ENCODE results near the gene ULBP1.
"Not testable (repeated sequence)": the region's sequence is repeated elsewhere in the genome, so short reads cannot be mapped to it uniquely, and the experiment has no call there.

Gene ULBP1

GRCh38 chr6:149990661-149991471, 27.1 kb downstream of the ULBP1 start:
- peak; percentile 78 for ATAC-seq
- Mint-ChIP-seq H3K27me3 (peaks cover 92% of the 10 kb centered on the region), H3K27ac (no peak overlapping the region), H3K4me1 (peaks cover 29% of the 10 kb centered on the region), H3K36me3 (peaks cover 6% of the 10 kb centered on the region), H3K4me3 (peak overlapping the region; percentile 73), H3K9me3 (peaks cover 6% of the 10 kb centered on the region)

- not testable (repeated sequence) for H3K27ac Mint-ChIP-seq, H3K9me3 Mint-ChIP-seq
- peak overlapping the region; percentile 73 for H3K4me3 Mint-ChIP-seq
Observed at GRCh38 chr6:149991472-149991795, 27.7 kb downstream of the ULBP1 start.

GRCh38 chr6:149991838-149992237, 28.1 kb downstream of the ULBP1 start:
- ATAC-seq: no peak
- Mint-ChIP-seq H3K27me3 (peaks cover 90% of the 10 kb centered on the region), H3K36me3 (peaks cover 6% of the 10 kb centered on the region), H3K4me1 (peaks cover 29% of the 10 kb centered on the region), H3K27ac (no peak overlapping the region), H3K9me3 (peaks cover 6% of the 10 kb centered on the region), H3K4me3 (no peak overlapping the region)

More at GRCh38 chr6:149991472-149991795, 27.7 kb downstream of the ULBP1 start:
- H3K36me3 Mint-ChIP-seq: not testable (repeated sequence)
- peaks cover 92% of the 10 kb centered on the region for H3K27me3 Mint-ChIP-seq
- peak; percentile 82 for ATAC-seq
- H3K4me1 Mint-ChIP-seq: peaks cover 29% of the 10 kb centered on the region

DNA sequence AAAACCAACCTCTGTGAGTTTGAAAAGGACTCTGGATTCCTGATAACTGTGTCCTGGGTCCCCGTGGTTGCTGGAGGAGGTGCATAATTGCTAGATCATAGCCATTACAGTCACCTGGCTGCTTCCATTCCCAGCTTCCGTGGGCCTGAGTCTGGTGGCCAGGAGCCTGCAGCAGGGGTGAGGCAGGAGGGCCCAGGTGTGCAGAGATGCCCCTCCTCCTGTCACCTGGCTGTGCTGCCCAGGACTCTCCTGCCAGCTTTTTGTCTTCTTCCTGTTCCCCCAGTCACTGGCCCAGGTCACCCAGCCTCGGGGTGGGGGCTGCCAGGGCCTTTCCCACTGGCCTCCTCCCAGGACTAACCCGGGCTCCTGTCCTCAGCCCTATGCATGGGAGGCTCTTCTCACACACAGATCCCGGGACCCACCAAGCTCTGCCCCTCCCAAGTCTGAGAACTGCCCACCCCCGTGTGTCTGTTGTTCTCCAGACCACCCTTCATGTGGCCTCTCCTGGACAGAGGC, 31.6 kb downstream of the ULBP1 start:
- no peak overlapping the region for H3K27ac Mint-ChIP-seq
- no peaks in the 10 kb centered on the region for H3K9me3 Mint-ChIP-seq
- no peak overlapping the region for H3K4me3 Mint-ChIP-seq
- H3K36me3 Mint-ChIP-seq: peaks cover 5% of the 10 kb centered on the region
- peaks cover 20% of the 10 kb centered on the region for H3K4me1 Mint-ChIP-seq
- H3K27me3 Mint-ChIP-seq: peaks cover 59% of the 10 kb centered on the region
- ATAC-seq: no peak

DNA sequence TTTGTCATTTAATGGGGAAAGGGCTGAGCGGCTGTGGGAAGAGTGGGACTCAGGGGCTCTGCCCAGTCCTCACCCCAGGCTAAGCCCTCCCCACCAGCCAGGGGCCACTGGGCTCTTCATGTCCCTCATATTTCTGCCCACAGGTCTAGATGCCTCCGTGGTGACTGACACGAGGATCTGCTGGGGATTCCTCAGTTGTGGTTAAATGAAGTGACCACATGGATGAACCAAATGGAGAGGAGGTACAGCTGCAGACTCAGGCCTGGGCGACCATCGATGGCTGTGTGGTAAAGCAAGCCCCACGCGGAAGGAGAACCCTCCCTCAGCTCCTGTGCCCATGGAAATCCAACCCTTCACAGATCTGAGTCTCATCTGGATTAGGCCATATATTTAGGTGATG, 32.2 kb downstream of the ULBP1 start:
- no peak for ATAC-seq
- no peak overlapping the region for H3K4me3 Mint-ChIP-seq
- H3K27ac Mint-ChIP-seq: no peak overlapping the region
- H3K4me1 Mint-ChIP-seq: peaks cover 20% of the 10 kb centered on the region
- peaks cover 52% of the 10 kb centered on the region for H3K27me3 Mint-ChIP-seq
- peaks cover 5% of the 10 kb centered on the region for H3K36me3 Mint-ChIP-seq
- no peaks in the 10 kb centered on the region for H3K9me3 Mint-ChIP-seq

- Mint-ChIP-seq H3K4me1 (peaks cover 36% of the 10 kb centered on the region), H3K27ac (no peak overlapping the region), H3K9me3 (no peaks in the 10 kb centered on the region), H3K27me3 (peaks cover 20% of the 10 kb centered on the region), H3K4me3 (no peak overlapping the region), H3K36me3 (peaks cover 16% of the 10 kb centered on the region)
- no peak for ATAC-seq
Observed at GRCh38 chr6:149999636-150000035, 35.9 kb downstream of the ULBP1 start.

DNA sequence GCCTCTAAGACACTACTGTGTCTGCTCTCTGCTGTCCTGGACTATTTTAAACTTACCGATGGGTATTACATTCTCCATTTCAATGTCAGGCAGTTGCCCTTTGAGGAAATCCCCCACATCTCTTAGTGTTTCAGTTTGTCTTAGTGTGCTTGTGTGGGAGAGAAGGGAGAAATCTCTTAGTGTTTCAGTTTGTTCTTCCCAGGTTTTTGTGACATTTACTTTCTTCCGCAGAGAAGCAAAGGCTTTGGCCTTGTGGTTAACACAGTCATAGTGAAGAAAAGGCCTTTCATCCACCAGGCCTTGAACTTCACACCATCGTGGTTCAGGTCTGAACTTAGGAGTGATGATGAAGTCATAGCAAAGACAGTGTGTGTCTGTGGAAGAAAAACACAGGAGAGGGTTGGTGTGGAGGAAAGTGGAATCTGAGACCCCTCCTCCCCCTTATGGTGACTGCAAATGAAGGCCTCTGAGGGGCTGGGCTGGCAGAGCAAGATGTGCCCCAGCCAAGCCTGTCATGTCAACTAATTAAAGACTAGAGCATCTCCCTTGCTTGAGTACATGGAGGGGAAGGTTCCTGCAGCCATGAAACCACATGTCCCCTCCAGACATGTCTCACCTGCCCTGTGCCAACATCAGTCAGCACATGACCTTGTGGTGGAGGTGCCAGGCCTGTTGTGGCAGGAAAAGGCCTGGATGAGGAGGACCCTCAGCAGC, 37.7 kb downstream of the ULBP1 start:
- Mint-ChIP-seq H3K4me3 (peak overlapping the region; percentile 40), H3K4me1 (peaks cover 50% of the 10 kb centered on the region), H3K27me3 (peaks cover 2% of the 10 kb centered on the region), H3K36me3 (peaks cover 16% of the 10 kb centered on the region), H3K27ac (peak overlapping the region; percentile 42), H3K9me3 (no peaks in the 10 kb centered on the region)
- ATAC-seq: peak; percentile 42

DNA sequence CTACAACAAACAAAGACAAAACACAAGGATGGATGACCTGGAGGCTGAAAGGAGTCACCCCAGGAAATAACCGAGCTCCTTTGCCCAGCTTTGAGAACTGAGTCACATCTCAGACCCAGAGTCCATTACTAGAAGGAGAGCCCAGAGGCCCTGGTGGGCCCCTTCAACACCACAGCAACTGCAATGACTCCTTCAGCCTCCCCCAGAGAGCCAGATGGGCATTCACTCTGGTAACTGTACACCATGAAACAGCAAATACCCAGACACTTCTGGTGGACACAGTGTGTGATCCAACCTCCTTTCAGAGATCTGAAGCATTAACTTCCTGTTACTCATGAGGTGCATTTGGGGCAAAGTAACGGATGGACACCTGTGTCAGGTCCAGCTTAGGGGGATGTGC, 39.0 kb downstream of the ULBP1 start:
- H3K9me3 Mint-ChIP-seq: no peaks in the 10 kb centered on the region
- ATAC-seq: no peak
- no peak overlapping the region for H3K4me3 Mint-ChIP-seq
- peaks cover 57% of the 10 kb centered on the region for H3K4me1 Mint-ChIP-seq
- no peak overlapping the region for H3K27ac Mint-ChIP-seq
- peaks cover 16% of the 10 kb centered on the region for H3K36me3 Mint-ChIP-seq
- no peaks in the 10 kb centered on the region for H3K27me3 Mint-ChIP-seq

- H3K27ac Mint-ChIP-seq: peak overlapping the region; percentile 86
- not testable (repeated sequence) for H3K9me3 Mint-ChIP-seq, H3K27me3 Mint-ChIP-seq, ATAC-seq
- H3K36me3 Mint-ChIP-seq: peaks cover 16% of the 10 kb centered on the region
- peaks cover 63% of the 10 kb centered on the region for H3K4me1 Mint-ChIP-seq
- peak overlapping the region; percentile 89 for H3K4me3 Mint-ChIP-seq
Observed at GRCh38 chr6:150003599-150003998, 39.9 kb downstream of the ULBP1 start.

GRCh38 chr6:150004101-150004782, 40.5 kb downstream of the ULBP1 start:
- peaks cover 66% of the 10 kb centered on the region for H3K4me1 Mint-ChIP-seq
- peak overlapping the region; percentile 89 for H3K4me3 Mint-ChIP-seq
- H3K27ac Mint-ChIP-seq: peak overlapping the region; percentile 86
- H3K9me3 Mint-ChIP-seq: no peaks in the 10 kb centered on the region
- H3K36me3 Mint-ChIP-seq: peaks cover 16% of the 10 kb centered on the region
- H3K27me3 Mint-ChIP-seq: peaks cover 13% of the 10 kb centered on the region
- ATAC-seq: peak; percentile 81

DNA sequence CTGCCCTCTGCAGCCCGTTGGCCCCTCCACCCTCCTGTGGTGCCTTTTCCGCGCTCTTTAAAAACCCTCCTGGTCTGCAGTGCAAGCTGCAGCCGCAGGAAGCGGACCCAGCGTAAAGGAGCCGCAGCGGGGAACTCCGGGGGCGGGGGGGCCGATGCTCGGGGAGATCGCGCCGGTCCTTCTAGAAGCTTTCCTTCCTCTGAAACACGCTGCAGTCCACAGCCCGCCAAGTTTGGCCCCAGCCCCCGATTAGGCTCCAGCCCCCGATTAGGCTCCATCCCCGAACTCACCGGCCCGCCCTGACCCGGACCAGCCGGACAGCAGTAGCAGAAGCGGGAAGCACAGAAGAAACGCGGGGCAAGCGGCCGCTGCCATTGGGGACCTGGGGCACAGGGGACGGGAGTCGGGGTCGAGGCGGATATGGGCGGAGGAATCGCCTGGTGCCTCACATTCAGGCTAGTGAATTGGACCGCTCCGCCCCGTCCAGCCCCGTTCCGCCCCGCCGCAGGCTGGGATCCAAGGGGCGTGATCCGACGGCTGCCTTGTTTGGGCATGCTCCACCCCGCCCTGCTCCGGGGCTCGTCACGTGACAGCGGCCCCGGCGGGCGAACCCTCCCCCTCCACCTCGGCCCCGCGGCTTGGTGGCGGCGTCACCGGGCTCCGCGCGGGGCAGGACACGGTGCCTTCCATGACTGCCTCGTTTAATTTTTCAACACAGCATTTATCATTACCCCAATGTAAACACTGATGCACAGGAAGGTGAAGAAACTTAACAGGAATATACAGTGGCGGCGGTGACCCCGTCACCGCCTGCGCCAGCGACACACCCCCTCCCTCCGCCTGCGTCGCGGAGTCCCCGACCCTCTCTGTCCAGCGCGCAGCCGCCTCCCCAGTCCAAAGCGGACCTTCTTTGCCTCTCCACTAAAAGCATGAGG, 41.3 kb downstream of the ULBP1 start:
- Mint-ChIP-seq H3K9me3 (no peaks in the 10 kb centered on the region), H3K4me3 (peak overlapping the region; percentile 89), H3K36me3 (peaks cover 11% of the 10 kb centered on the region), H3K27ac (peak overlapping the region; percentile 86), H3K4me1 (peaks cover 66% of the 10 kb centered on the region), H3K27me3 (peaks cover 22% of the 10 kb centered on the region)
- peak; percentile 87 for ATAC-seq

- no peaks in the 10 kb centered on the region for H3K9me3 Mint-ChIP-seq
- H3K27ac Mint-ChIP-seq: peak overlapping the region; percentile 86
Observed at GRCh38 chr6:150005761-150006651, 42.3 kb downstream of the ULBP1 start.

DNA sequence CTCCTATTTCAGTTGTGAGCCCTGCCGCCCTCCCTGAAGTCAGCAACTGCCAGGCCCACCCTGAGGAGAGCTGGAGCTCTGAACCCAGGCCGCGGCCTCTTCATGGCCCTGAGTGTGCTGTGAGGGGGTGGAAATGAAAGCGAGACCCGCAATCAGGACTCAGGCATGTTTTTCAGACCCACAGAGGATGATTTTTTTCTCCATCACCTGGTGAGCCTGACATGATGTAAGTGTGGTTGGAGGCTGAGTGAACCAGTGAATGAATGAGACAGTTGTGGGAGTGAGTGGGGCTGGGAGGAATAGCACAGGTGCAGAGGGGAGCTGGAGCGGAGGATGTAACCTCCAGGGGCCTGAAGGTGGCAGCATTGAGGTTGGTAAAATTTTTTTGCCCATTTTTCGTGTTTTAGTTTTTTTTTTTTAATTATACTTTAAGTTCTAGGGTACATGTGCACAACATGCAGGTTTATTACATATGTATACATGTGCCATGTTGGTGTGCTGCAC, 43.3 kb downstream of the ULBP1 start:
- H3K27ac Mint-ChIP-seq: no peak overlapping the region
- H3K4me3 Mint-ChIP-seq: no peak overlapping the region
- peaks cover 27% of the 10 kb centered on the region for H3K27me3 Mint-ChIP-seq
- peak; percentile 39 for ATAC-seq
- no peaks in the 10 kb centered on the region for H3K9me3 Mint-ChIP-seq
- peaks cover 47% of the 10 kb centered on the region for H3K4me1 Mint-ChIP-seq
- peaks cover 5% of the 10 kb centered on the region for H3K36me3 Mint-ChIP-seq

More at GRCh38 chr6:150005761-150006651, 42.3 kb downstream of the ULBP1 start:
- Mint-ChIP-seq H3K36me3 (peaks cover 11% of the 10 kb centered on the region), H3K4me1 (peaks cover 57% of the 10 kb centered on the region), H3K27me3 (peaks cover 27% of the 10 kb centered on the region), H3K4me3 (peak overlapping the region; percentile 89)
- no peak for ATAC-seq

Measured in stimulated activated memory B cell treated with anti-CD40 and anti-IgM and Interleukin-4, amounts not matched to agents 10 μg/mL and 1 μg/mL and 100 μg/mL, for 72 hours (primary cell).